ENCODE measurements around the gene TBX6. TPM values are rescaled to one million over a fixed set of nuclear protein-coding genes. Genes with fewer than 3 reads are reported as not detected.
"Not testable (repeated sequence)": the region's sequence is repeated elsewhere in the genome, so short reads cannot be mapped to it uniquely, and the experiment has no call there.

TBX6 gene
- total RNA-seq, 1 donor from 2014 or later, result 0.20 TPM

GRCh38 chr16:30065943-30066760 is 25.6 kb downstream of the TBX6 start:
- no peak for DNase-seq

GRCh38 chr16:30065102-30065942 is 26.4 kb downstream of the TBX6 start, which contains the start of gene ALDOA:
ALDOA (plus strand) TSS chr16:30065760; CDS start chr16:30066898, 1,138 bp downstream.
- DNase-seq, result peak; percentile 99

- DNase-seq, result no peak
Observed at GRCh38 chr16:30064729-30065101, 27.0 kb downstream of the TBX6 start.

- DNase-seq, result no peak
Observed at GRCh38 chr16:30063893-30064728, 27.6 kb downstream of the TBX6 start.

GRCh38 chr16:30063278-30063892 is 28.3 kb downstream of the TBX6 start:
- DNase-seq, result no peak

DNA sequence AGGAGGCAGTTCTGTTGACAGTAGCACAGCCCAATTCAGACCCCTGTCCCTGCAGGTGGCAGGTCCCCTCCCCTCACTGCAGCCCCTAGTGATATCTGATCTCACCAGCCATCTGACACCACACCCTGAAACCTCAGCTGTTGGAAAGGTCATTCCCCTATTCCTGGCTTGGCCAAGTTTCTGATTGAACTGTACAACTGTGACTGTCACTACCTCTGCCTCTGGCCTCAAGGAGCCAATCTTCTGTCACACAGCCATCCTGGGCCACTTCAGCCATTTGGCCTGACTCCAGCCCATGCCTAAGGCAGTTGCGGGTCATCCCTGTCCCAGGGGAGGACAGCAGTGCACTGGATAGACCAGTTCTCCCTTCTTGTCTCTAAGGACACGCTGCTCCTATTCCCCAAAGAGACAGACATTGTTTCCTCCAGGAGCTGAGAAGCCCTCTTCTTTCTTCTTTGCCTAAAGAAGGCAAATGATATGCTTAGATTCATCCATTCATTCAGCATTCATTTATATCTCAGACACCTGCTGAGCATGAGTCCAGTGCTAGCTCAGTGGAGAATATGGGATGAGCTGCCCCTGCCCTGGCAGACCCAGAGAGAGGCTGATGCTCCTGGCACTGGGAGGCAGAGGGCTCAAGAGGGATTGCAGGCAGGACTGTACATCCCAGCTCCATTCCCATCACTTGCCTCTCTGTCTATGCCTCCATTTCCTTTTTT is 30.7 kb downstream of the TBX6 start:
- no peak for DNase-seq

GRCh38 chr16:30060346-30060745 is 31.4 kb downstream of the TBX6 start:
- no peak for DNase-seq

DNA sequence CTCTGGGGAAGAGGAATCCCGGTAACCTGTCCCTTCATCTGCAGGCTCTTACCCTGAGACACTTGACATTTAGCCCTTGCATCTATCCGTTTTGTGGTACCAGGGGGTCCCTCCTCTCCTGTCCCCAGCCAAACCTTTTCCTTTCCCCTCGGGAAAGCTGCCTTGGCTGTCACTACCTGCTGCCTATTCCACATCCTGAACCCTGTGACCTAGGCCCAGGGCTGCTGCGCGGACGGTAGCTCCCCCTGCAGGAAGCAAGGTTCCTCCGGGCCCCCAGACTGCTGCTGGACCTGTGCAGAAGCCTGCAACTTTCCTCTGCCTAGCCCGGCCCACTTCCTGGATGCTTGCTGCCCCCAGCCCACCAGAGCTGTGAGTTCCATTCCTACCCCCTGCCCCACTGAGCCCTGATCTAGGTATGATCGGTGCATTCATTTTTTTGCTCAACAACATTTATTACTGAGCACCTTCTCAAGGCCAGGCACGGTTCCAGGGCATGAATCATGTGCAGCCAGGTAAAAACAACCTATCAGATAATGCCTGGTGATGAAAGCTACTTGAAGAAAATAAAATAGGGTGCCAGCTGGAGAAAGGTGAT is 36.7 kb downstream of the TBX6 start:
- no peak for DNase-seq

DNA sequence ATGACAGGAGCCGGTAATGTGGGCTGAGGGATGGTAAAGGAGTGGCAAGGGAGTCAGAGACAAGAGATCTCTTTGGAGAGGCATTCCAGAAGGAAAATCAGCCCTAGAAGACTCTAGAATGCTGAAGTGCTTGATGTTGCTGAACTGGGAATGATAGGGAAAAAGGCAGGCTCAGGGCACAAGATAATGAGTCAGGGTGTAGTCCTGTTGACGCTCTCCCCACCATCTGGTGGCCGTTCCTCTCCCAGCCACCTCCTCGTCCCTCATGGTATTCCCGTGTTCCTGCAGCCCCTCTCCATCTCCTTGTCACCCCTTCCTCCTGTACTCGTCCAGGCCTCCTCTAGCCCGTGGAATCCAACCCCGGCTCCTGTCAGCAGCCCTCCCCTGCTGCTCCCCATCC is 37.3 kb downstream of the TBX6 start:
- DNase-seq, result no peak

DNA sequence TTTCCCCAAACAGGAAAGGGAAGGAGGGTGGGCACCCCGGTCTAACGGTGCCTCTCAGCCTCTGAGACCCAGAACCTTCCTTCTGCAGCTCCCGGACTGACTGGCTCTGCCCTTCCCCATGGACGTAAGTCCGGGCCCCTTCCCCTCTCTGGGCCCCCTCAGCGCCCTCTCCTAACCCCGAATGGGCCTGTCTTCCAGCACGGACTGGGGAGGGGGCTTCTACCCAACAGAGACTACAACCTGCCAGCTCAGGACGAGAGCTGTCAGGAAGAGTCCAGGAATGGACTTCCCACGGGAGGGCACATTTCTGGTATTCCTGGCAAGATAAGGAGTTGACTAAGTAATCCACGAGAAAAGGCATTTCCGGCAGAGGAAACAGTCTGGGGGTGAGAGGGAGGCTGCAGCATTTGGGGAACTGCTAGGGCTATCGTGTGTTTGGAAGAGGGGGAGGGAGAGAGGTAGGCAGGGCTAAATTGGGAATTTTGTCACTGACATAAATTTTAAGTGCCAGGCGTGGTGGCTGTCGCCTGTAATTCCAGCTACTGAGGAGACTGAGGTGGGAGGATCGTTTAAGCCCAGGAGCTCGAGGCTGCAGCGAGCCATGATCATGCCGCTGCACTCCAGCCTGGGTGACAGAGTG is 38.2 kb downstream of the TBX6 start:
- DNase-seq, result no peak

DNA sequence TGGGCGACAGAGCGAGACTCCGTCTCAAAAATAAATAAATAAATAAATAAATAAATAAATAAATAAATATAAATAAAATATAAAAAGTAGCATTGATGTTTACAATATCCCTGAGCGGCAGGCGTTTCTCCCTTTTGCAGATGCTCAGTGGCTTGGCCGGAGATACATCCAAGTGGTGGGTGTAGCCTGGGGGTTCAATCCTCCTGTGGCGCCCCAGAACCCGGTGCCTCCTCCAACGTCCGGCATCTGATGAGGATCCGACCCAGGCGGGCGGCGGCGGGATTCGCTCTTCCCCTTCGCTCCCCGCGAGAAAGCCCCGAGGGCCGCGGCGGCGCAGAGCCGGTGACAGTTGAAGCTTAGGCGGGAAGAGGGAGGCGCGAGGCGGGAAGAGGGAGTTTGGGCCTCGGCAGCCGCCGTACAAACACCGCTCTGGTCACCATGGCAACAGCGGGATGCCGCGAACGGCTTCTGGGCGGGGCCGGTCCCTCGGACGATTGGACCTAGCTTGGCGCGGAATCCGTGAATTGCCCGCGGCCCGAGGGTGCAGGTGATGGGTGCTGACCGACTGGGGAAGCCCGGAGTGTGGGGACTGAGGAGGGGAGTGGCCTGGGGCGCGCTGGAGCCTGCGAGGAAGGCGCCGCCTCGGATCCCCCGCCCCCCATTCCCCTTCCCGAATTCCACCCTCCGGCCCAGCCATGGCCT is 38.9 kb downstream of the TBX6 start:
- peak; percentile 91 for DNase-seq

DNA sequence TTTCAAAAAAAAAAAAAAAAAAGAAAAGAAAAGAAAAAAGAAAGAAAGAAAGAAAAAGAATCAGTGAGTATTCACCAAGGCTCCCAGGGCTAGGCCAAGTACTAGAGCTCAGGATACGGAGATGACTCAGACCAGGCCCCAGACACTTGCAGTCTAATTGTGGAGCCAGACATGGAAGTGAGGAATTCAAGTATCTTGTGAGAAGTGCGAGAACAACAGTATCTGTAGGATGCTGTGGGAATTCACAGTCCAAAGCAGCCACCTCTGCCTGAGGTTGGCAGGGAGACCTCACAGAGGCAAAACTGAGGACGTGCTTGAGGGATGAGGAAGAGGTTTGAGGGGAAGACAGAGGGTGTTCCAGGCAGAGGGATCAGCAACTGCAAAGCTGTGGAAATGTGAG is 40.2 kb downstream of the TBX6 start:
- no peak for DNase-seq

- no peak for DNase-seq
Observed at GRCh38 chr16:30049871-30050270, 41.9 kb downstream of the TBX6 start.

- no peak for DNase-seq
Observed at GRCh38 chr16:30046588-30046987, 45.1 kb downstream of the TBX6 start.

GRCh38 chr16:30046178-30046577 is 45.5 kb downstream of the TBX6 start:
- no peak for DNase-seq

- no peak for DNase-seq
Observed at GRCh38 chr16:30041841-30042240, 49.9 kb downstream of the TBX6 start.

GRCh38 chr16:30040690-30041089 is 51.0 kb downstream of the TBX6 start:
- not testable (repeated sequence) for DNase-seq

DNA sequence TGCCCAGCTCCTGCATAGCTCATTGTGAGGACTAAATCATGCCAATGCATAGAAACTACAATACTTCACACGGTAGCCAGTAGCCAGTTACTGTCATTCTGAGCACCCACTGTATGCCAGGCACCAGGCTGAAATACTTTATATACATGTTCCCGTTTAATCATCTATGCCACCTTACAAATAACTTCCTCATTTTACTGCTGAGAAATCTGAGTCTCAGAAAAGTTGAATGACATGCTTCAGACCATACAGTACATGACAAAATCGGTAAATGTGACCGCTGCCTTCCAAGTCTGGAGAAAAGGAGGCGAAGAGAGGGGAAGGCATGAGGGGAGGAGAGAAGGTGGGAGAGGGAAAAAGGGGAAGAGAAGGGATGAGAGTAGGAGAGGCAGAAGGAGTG is 51.5 kb downstream of the TBX6 start:
- DNase-seq, result no peak
